GM18868 (cell line): ENCODE results near the gene DVL2.

Source experiments
- ATAC-seq: cut with Tn5 transposase; IDR thresholded peaks from one replicate; pipeline ENCODE4 v1.9.1; 2021; ENCODE audit warnings: mild to moderate bottlenecking, moderate library complexity; ENCODE audit not compliant: unreplicated experiment

Gene DVL2

GRCh38 chr17:7238420-7239090 is 4.2 kb upstream of the DVL2 start:
- no peak for ATAC-seq

GRCh38 chr17:7237761-7238419 is 3.6 kb upstream of the DVL2 start:
- no peak for ATAC-seq

- no peak for ATAC-seq
Observed at GRCh38 chr17:7237266-7237760, 3.0 kb upstream of the DVL2 start.

GRCh38 chr17:7236808-7237207 is 2.5 kb upstream of the DVL2 start:
- no peak for ATAC-seq

GRCh38 chr17:7235693-7236665 is 1.7 kb upstream of the DVL2 start:
- no peak for ATAC-seq

- no peak for ATAC-seq
Observed at GRCh38 chr17:7233701-7234082, 625 bp downstream of the DVL2 start.

GRCh38 chr17:7232114-7232513 is 2.2 kb downstream of the DVL2 start:
- ATAC-seq, result no peak

- no peak for ATAC-seq
Observed at GRCh38 chr17:7229504-7229903, 4.8 kb downstream of the DVL2 start.

GRCh38 chr17:7228920-7229319 is 5.4 kb downstream of the DVL2 start:
- no peak for ATAC-seq

GRCh38 chr17:7226721-7227710 is 7.3 kb downstream of the DVL2 start:
- ATAC-seq, result no peak

GRCh38 chr17:7225711-7226331 is 8.5 kb downstream of the DVL2 start:
- no peak for ATAC-seq

- ATAC-seq, result no peak
Observed at GRCh38 chr17:7224661-7225111, 9.6 kb downstream of the DVL2 start.

GRCh38 chr17:7224110-7224509 is 10.2 kb downstream of the DVL2 start:
- no peak for ATAC-seq

GRCh38 chr17:7223375-7223774 is 10.9 kb downstream of the DVL2 start:
- no peak for ATAC-seq

GRCh38 chr17:7222972-7223292 is 11.4 kb downstream of the DVL2 start:
- no peak for ATAC-seq

- ATAC-seq, result no peak
Observed at GRCh38 chr17:7222093-7222971, 12.0 kb downstream of the DVL2 start.

- ATAC-seq, result no peak
Observed at GRCh38 chr17:7221278-7222092, 12.8 kb downstream of the DVL2 start.
